GM19372 (cell line): ENCODE data around the gene YEATS4.

ENCODE experiments used
- ATAC-seq: cut with Tn5 transposase; IDR thresholded peaks from one replicate; pipeline ENCODE4 v1.9.1; 2021; ENCODE audit warnings: mild to moderate bottlenecking, low read depth, moderate library complexity; ENCODE audit not compliant: unreplicated experiment

Gene YEATS4

DNA sequence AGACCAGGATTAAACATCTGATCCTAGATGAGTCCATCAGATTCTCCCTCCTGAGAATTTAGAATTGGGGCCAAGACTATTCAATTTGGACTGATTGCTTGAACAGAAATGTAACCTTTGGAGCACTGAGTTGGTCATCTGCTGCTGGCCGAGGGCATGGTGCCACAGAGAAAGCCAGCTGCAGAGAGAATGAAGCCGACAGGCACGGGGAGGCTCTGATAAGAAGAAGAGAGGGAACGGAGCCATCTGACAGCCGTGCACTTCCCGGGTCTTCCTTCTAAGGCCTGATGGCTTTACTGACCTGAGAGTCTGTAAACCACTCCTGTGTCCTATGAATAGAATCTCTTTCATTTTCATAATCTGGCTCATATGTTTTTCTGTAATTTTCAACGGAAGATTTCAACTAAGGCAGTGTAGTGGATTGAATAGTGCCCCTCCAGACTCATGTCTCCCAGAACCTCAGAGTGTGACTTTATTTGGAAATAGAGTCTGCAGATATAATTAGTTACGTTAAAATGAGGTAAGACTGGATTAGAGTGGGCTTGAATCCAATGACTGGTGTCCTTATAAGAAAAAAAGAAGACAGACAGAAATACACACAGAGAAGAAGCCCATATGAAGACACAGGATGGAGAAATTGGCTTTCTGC, 71.5 kb downstream of the YEATS4 start:
- ATAC-seq, result no peak

DNA sequence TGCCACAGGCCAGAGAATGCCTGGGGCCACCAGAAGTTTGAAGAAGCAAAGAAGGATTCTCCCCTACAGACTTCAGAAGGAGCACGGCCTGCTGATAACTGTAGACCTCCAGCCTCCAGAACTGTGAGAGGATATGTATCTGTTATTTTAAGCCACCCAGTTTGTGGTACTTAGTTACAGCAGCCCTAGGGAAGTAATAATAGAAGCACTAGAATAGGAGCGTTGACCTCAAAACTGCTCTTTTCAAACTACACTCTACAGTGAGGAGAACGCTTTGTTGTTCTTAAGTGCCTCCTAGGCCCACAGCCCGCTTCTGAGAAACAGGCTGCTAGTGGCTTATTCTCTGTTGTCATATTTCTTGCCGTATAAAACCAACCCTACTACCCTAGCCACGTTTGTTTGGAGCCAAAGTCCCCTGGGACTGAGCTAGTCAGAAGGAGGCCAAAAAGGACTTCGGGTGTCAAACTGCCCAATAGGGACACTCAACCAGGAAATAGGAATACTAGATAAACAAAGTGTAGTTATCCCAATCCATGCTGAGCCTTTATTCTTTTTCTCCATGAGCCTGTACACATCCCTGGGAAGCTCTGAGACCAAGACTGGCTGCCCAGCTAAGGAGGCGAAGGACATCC, 72.2 kb downstream of the YEATS4 start:
- no peak for ATAC-seq

DNA sequence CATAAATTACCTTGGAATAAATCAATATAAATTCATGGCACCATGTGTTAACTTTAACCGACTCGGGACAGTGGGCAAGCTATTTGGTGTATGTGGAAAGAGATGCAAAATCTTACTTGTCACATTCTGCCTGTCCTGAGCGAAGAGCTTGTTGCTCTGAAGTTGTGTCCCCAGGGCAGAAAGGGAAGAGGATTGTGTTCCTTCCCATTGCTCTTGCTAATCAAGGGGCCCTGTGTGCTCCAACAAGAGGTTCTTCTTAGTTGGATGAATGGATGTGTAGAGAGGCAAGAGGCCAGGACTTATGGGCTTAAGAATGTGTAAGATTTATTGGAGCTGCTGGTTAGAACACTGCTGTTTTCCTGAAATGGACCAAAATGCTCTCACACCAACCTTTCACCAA, 74.1 kb downstream of the YEATS4 start:
- no peak for ATAC-seq

DNA sequence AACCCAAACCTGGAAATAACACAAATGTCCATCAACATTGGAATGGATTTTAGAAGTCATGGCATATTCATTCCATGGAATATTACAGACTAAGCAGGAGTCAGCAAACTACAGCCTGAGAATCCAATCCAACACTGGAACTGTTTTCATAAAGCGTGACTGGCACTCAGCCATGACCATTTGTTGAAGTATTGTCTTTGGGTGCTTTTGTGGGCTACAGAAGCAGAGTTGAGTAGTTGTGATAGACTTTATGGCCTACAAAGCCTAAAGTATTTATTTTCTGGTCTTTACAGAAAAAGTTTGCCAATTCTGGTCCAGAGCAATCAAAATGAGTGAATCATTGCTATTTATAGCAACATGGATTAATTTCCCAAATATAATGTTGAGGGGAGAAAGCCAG, 76.1 kb downstream of the YEATS4 start:
- no peak for ATAC-seq

DNA sequence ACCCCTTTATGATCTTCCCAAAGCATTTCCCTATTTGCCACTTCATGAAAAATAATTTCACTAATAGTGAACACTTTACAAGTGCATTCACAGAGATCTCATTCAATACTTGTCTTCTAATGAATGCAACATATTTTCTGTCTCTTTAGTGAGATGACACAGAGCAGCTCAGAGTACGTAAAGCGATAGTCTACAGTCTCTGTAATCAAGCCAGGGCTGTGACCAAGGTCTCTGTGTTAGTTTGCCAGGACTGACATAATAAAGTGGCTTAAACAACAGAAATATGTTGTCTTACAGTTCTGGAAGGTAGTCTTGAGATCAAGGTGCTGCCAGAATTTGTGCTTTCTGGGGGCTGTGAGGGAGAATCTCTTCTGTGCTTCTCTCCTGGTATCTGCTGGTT, 77.5 kb downstream of the YEATS4 start:
- no peak for ATAC-seq

DNA sequence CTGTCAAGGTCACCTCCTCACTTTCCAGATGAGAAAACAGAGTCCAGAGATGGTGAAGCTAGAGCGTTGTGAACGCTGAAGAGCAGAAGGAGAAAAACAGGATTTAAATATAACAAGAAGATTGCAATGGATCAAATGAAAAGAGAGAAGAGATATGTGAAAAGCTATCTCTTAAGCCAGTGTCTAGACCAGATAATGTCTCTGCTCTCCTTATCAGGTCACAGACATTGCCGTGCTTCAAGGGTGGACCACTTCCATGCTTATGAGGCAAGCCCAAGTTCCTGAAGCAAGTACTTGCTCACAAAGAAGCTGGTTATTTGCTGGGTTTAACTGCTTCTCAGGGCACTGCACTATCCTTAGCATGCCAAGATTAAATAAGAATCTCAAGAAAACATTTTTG, 79.0 kb downstream of the YEATS4 start:
- no peak for ATAC-seq

DNA sequence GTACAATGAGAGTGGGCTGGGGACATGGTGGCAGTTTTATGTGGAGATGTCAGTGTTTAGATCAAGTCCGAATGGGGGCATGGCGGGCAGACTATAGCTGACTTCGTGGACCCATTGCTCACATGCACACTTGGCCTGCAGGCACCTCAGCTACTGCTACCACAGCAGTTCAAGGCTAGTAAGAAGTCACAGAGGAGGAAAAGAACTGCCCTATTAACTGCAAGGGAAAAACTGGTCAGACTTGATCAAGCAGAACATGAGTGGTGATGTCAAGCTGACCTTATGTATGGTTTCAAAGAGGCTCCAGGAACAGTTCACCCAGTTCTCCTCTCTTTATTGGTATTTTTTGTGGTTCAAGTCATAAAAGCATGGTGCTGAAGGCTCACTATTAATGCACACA, 80.5 kb downstream of the YEATS4 start:
- no peak for ATAC-seq
